ENCODE measurements around the gene THBS1. TPM values are rescaled to one million over a fixed set of nuclear protein-coding genes. Genes with fewer than 3 reads are reported as not detected.

The THBS1 gene
- total RNA-seq, 2 donors from 2014 or later, result 0.99 to 1.3 TPM

- H3K4me1 Mint-ChIP-seq (ENCODE audit: low read depth), result peaks cover 45% of the 10 kb centered on the region
- H3K4me3 Mint-ChIP-seq, result peak overlapping the region in 1 of 2 donors; percentile 23
- peaks cover 6% of the 10 kb centered on the region for H3K27me3 Mint-ChIP-seq (ENCODE audit: low read depth)
- no peaks in the 10 kb centered on the region for H3K36me3 Mint-ChIP-seq (ENCODE audit: insufficient read depth in 2 of 2)
- DNase-seq (no peak), ATAC-seq (replicated peaks in 1 of 2) (no peak)
- H3K27ac Mint-ChIP-seq, result no peak overlapping the region
- no peaks in the 10 kb centered on the region for H3K9me3 Mint-ChIP-seq
These were observed 63.3 kb downstream of the THBS1 start for GRCh38 chr15:39644136-39644535.

GRCh38 chr15:39645138-39645975 is 64.5 kb downstream of the THBS1 start:
- ATAC-seq (replicated peaks in 1 of 2) (no peak), DNase-seq (no peak)
- Mint-ChIP-seq H3K27ac (no peak overlapping the region), H3K4me3 (no peak overlapping the region), H3K4me1 (ENCODE audit: low read depth) (peaks cover 45% of the 10 kb centered on the region), H3K36me3 (ENCODE audit: insufficient read depth in 2 of 2) (no peaks in the 10 kb centered on the region), H3K9me3 (no peaks in the 10 kb centered on the region), H3K27me3 (ENCODE audit: low read depth) (no peaks in the 10 kb centered on the region)

- ATAC-seq (replicated peaks in 1 of 2) (no peak), DNase-seq (no peak)
- H3K27ac Mint-ChIP-seq, result no peak overlapping the region
These were observed 65.0 kb downstream of the THBS1 start for GRCh38 chr15:39645976-39646257.

GRCh38 chr15:39646425-39646824 is 65.5 kb downstream of the THBS1 start:
- no peak for ATAC-seq (replicated peaks in 1 of 2)
- DNase-seq, result no peak
- Mint-ChIP-seq H3K4me3 (no peak overlapping the region), H3K27me3 (ENCODE audit: low read depth) (no peaks in the 10 kb centered on the region), H3K4me1 (ENCODE audit: low read depth) (peaks cover 35% of the 10 kb centered on the region), H3K36me3 (ENCODE audit: insufficient read depth in 2 of 2) (no peaks in the 10 kb centered on the region), H3K27ac (no peak overlapping the region), H3K9me3 (no peaks in the 10 kb centered on the region)

More at GRCh38 chr15:39645976-39646257, 65.0 kb downstream of the THBS1 start:
- H3K4me1 Mint-ChIP-seq (ENCODE audit: low read depth), result peaks cover 40% of the 10 kb centered on the region
- H3K4me3 Mint-ChIP-seq, result no peak overlapping the region
- no peaks in the 10 kb centered on the region for H3K36me3 Mint-ChIP-seq (ENCODE audit: insufficient read depth in 2 of 2)
- H3K9me3 Mint-ChIP-seq, result no peaks in the 10 kb centered on the region
- H3K27me3 Mint-ChIP-seq (ENCODE audit: low read depth), result no peaks in the 10 kb centered on the region

Other genes with a start within 250 kb of the THBS1 start
- under 1 TPM; 0.58 to 0.60 TPM for gene FSIP1, start 201.8 kb downstream of the THBS1 start, total RNA-seq

Measured in activated T-cell treated with anti-CD3 and anti-CD28 coated beads, Interleukin-2, amount 50 U/mL, for 72 hours (primary cell).